HG02885 (cell line): ENCODE results near the gene EIF4EBP2.

Source experiments
- ATAC-seq: cut with Tn5 transposase; IDR thresholded peaks from one replicate; pipeline ENCODE4 v1.9.1; 2021; ENCODE audit warnings: mild to moderate bottlenecking; ENCODE audit not compliant: unreplicated experiment, poor library complexity

Gene EIF4EBP2

GRCh38 chr10:70457759-70458305 is 53.9 kb downstream of the EIF4EBP2 start:
- no peak for ATAC-seq

- no peak for ATAC-seq
These were observed 54.5 kb downstream of the EIF4EBP2 start for GRCh38 chr10:70458329-70459060.

DNA sequence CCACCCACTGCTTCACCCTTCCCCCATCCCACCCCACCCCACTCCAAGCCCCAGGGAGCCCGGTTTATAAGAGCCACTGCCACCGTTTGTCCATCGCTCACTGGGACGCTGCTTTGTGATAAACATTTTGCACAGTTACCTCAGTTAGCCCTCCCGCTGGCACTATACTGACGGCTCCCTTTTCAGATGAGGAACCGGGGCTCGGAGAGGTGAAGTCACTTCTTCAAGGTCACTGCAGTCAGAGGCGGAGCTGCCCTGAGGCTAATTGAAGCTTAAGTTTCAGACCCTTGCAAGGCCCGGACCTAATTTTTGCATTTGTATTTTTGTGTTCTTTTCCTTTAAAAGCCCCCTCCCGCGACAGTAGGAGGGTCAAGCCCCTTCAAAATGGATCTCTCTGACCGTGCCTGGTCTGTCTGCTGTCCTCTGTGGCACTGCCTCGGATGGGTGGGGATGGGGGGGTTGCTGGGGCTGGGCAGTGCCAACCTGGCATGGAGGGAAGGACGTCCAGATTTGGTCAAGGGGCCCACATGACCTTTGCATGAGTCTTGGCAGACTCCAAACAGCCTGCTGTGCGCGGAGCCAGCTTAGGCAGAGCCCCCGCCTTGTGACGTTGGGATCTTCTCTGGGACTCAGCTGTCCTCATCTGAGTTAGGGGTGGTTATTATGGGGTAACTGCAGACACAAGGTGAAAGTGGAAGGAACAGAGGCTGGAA is 55.3 kb downstream of the EIF4EBP2 start:
- no peak for ATAC-seq

DNA sequence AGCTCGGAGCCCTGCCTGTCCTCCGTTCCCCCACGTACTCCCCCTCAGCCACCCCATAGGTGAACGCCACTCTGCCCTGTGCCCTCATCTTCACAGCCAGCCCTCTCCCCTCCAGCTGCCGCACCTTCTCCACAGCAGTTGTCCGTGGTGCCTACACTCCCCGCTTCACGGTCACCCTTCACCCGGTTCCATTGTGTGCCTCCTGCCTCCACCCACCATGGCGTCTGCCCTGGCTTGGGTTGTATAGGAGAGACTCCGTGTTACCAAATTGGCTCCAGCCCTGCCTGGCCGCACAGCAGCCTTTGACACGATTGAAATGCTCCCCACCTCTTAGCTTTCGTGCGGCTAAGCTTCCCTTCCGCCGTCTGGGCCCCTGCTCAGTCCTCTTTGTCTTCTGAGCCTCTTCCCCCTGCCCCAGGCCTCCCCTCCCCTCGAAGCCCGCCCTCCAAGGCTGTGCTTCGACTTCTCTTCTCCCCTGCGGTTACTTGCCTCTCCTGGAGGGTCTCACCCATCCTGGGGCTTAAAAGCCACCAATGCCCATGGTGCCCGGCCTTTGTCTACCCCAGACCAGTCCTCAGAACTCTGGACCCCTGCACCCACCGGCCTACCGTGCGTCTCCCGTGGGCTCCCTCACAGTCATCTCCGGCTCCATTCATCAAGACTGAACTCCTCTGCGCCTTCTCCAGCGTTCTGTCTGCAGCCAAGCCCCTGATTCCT is 56.0 kb downstream of the EIF4EBP2 start:
- no peak for ATAC-seq

DNA sequence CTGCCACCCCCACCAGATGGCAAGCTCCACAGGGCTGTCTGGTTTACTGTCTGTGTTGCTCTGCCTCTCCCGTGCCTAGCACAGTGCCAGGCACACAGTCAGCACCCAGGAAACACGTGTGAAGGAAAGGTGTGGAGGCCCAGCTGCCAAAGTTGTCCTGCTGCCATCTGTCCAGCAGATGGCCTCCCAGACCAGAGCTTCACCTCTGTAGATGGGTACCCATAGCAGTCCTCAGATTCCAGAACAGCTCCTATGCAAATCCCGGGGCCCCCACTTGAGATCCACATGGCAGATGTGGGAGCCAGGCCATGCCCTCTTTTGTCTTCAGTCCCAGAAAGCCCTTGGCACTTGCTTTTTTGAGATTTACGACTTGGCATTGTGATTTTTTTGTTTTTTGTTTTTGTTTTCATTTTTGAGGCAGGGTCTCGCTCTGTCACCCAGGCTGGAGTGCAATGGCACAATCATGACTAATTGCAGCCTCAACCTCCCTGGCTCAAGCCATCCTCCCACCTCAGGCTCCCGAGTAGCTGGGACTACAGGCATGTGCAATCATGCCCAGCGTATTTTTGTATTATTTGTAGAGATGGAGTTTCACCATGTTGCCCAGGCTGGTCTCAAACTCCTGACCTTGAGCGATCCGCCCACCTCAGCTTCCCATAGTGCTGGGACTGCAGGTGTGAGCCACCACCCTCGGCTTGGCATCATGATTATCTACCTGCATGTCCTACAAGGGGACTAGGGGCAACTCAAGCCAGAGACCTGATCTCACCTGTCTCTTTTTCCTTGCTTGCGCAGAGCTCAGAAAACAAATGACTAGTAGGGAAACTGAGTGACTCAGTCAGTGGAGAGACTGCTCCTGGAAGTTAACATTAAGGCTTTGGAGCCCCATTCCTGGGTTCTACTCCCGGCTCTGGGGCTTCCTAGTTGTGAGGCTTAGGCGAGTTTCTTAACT is 57.7 kb downstream of the EIF4EBP2 start:
- ATAC-seq: peak; percentile 43

DNA sequence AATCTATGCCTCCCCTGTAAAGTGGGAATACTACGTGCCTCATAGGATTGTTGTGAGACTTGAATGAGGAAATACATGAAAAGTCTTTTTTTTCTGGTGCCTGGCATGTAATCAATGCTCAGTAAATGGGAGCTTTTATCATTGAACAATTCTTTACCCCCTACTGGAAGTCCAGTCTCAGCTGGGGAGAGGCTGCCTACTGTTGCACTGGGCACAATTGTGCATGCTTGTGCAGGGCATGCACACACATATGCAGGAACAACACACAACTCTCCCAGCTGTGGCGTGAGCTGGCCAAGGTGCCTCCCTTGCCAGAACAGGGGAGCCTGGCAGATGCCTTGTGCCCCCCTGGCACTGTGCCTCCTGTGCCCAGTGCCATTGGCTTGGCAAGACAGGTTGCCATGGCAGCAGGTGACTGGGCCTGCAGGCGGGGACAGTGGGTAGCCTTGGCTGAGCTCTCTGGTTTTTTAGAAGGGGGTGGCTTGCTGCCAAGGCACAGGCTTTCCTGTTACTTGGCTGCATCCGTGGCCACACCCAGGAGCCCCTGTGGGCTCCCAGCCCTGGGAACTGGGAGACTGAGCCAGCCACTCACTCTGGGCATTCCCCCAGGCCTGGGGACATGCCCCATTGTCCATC is 58.5 kb downstream of the EIF4EBP2 start:
- ATAC-seq: no peak

GRCh38 chr10:70465278-70465677 is 61.3 kb downstream of the EIF4EBP2 start:
- no peak for ATAC-seq

- no peak for ATAC-seq
These were observed 61.9 kb downstream of the EIF4EBP2 start for GRCh38 chr10:70465832-70466231.

GRCh38 chr10:70466951-70467350 is 63.0 kb downstream of the EIF4EBP2 start:
- ATAC-seq: no peak

DNA sequence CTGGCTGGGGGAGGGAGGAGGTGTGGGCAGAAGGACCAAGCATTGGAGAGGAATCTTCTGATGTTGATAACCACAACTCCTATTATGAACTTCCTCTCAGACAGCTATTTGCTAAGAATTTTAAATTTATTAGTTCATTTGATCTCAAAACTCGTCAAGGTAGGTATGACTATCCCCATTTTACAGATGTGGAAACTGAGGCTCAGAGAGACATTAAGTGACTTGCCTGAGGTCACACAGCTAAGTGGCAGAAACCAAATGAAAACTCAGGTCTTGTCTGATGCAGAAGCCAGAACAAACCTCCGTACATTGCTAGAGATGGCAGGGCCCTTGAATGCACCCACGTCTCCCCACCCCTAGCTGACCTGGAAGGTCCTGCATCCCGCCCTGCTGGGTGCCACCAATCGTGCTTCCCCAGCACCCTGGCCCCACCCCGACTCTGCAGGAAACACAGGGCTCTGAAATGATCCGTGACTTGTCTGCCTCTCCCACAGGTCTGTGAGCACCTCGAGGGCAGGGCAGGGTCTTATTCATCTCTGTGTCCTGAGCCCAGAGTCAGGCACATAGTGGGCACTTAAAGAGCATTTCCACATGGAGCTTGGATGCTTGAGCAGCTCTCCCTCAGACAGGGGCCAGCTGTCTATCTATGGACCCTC is 69.0 kb downstream of the EIF4EBP2 start:
- no peak for ATAC-seq

DNA sequence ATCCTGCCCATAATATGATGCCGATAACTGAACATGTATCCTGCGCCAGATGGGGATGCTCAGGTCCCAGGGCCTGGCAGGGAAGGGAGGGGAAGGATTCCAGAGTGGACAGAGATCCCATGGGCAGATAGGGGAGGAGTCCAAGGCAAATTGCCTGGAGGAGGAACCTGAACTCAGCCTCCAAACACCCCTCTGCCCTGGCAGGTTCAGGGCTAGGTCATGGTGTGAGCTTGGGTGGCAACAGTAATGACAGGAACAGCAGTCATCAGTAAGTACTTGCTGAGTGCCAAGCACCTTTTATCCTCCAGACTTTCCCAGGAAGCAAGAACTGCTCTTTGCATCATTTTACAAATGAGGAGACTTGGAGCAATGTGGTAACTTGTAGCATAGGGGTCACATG is 70.8 kb downstream of the EIF4EBP2 start:
- no peak for ATAC-seq

GRCh38 chr10:70475661-70476060 is 71.7 kb downstream of the EIF4EBP2 start:
- no peak for ATAC-seq

DNA sequence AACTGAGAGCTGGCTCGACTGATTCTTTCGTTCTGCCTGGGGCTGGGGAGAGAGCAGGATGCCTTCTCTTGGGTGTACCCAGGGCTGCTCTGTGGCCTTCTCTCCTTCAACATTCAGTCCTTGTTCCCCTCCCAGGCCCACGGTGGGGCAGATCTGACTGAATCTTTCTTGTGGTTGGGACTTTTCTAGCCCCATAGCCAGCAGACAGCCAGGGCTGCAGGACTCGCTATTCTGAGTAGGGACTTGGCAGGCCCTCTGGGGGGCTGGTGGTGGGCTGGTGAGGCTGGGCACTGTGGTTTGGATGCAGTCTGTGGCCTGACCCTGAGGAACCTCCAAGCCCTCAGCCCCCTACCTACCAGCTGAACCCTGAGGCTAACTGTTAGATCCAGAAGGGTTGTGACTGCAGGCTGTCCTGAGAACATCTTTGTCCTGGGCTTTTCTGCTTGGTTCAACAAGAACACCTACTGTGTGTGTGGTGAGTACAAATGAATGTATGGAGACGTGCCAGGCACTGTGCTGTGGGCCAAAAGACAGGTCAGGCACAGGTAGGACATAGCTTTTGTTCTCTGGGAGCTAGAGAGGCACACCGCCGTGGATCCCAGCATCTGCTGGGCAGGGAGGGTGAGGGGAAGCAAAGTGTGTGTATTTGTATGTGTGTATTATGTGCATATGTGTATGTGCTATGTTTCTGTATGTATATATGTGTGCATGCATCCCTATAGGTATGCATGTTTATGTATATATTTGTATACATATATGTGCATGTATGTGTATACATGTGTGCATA is 72.5 kb downstream of the EIF4EBP2 start:
- ATAC-seq: no peak

- ATAC-seq: no peak
These were observed 73.8 kb downstream of the EIF4EBP2 start for GRCh38 chr10:70477661-70478162.
